H9 (cell line): ENCODE results near the gene ADCY5. TPM values are rescaled to one million over a fixed set of nuclear protein-coding genes. Genes with fewer than 3 reads are reported as not detected.

Experiments
- DNase-seq: peaks from one replicate; pipeline ENCODE4 v3.0.0-alpha.2; 2017
- H2AFZ ChIP-seq: one replicate; pipeline ENCODE4 v1.6.1; 2013; ENCODE audit warnings: mild to moderate bottlenecking, low read length, control low read depth, moderate library complexity
- H2AK5ac ChIP-seq: 2 replicates; pipeline ENCODE4 v1.6.1; 2013; ENCODE audit warnings: low read length, control low read depth, mixed read lengths; ENCODE audit not compliant: insufficient read length
- H2BK120ac ChIP-seq: one replicate; pipeline ENCODE4 v1.6.1; 2013; ENCODE audit warnings: low read depth, mild to moderate bottlenecking, low read length, control low read depth, inconsistent platforms; ENCODE audit not compliant: poor library complexity, severe bottlenecking
- H2BK12ac ChIP-seq: 2 replicates; pipeline ENCODE4 v1.6.1; 2013; ENCODE audit warnings: low read length, control low read depth, mixed read lengths, low read depth; ENCODE audit not compliant: insufficient read length
- H2BK15ac ChIP-seq: 2 replicates; pipeline ENCODE4 v1.6.1; 2013; ENCODE audit warnings: low read depth, low read length, control low read depth
- H2BK20ac ChIP-seq: one replicate; pipeline ENCODE4 v1.6.1; 2013; ENCODE audit warnings: low read depth, mild to moderate bottlenecking, low read length, control low read depth, inconsistent platforms; ENCODE audit not compliant: poor library complexity, severe bottlenecking
- H2BK5ac ChIP-seq: 2 replicates; pipeline ENCODE4 v1.6.1; 2013; ENCODE audit warnings: low read length, control low read depth, mixed read lengths; ENCODE audit not compliant: insufficient read length
- H3K14ac ChIP-seq: 2 replicates; pipeline ENCODE4 v1.6.1; 2013; ENCODE audit warnings: low read length, control low read depth; ENCODE audit not compliant: insufficient read depth
- H3K18ac ChIP-seq: 2 replicates; pipeline ENCODE4 v1.6.1; 2013; ENCODE audit warnings: low read depth, mild to moderate bottlenecking, mixed read lengths, low read length, control low read depth; ENCODE audit not compliant: insufficient read length
- H3K23ac ChIP-seq: 2 replicates; pipeline ENCODE4 v1.6.1; 2013; ENCODE audit warnings: low read length, control low read depth, mixed read lengths, low read depth; ENCODE audit not compliant: insufficient read length
- H3K23me2 ChIP-seq: 2 replicates; pipeline ENCODE4 v1.6.1; 2013; ENCODE audit warnings: low read depth, mild to moderate bottlenecking, mixed read lengths, low read length, control low read depth; ENCODE audit not compliant: insufficient read length, poor library complexity, severe bottlenecking
- H3K27ac ChIP-seq: 2 replicates; pipeline ENCODE4 v1.5.1; 2013; ENCODE audit warnings: low read length, control low read depth, mixed read lengths, low read depth; ENCODE audit not compliant: insufficient read length
- H3K27me3 ChIP-seq: 2 replicates; pipeline ENCODE4 v1.6.1; 2013; ENCODE audit warnings: low read length, control low read depth, inconsistent platforms; ENCODE audit not compliant: insufficient read depth
- H3K4ac ChIP-seq: 2 replicates; pipeline ENCODE4 v1.6.1; 2013; ENCODE audit warnings: low read depth, mild to moderate bottlenecking, control low read depth, inconsistent platforms, low read length, moderate library complexity
- H3K4me1 ChIP-seq: 2 replicates; pipeline ENCODE4 v1.6.1; 2013; ENCODE audit warnings: low read length, control low read depth, inconsistent platforms; ENCODE audit not compliant: insufficient read depth
- H3K4me2 ChIP-seq: 2 replicates; pipeline ENCODE4 v1.6.1; 2013; ENCODE audit warnings: low read length, control low read depth, mixed read lengths; ENCODE audit not compliant: insufficient read length, insufficient read depth
- H3K56ac ChIP-seq: 2 replicates; pipeline ENCODE4 v1.6.1; 2013; ENCODE audit warnings: low read depth, mild to moderate bottlenecking, mixed read lengths, low read length, control low read depth; ENCODE audit not compliant: insufficient read length
- H3K79me1 ChIP-seq: 2 replicates; pipeline ENCODE4 v1.6.1; 2013; ENCODE audit warnings: low read depth, mild to moderate bottlenecking, moderate library complexity, low read length, control low read depth, inconsistent platforms; ENCODE audit not compliant: insufficient read depth, poor library complexity, severe bottlenecking
- H3K79me2 ChIP-seq: 2 replicates; pipeline ENCODE4 v1.6.1; 2013; ENCODE audit warnings: low read length, control low read depth, inconsistent platforms; ENCODE audit not compliant: insufficient read depth
- H3K9ac ChIP-seq: 2 replicates; pipeline ENCODE4 v1.6.1; 2013; ENCODE audit warnings: low read length, control low read depth, mixed read lengths; ENCODE audit not compliant: insufficient read length; ENCODE audit errors: extremely low read depth
- H3K9me3 ChIP-seq: one replicate; pipeline ENCODE4 v1.6.1; 2013; ENCODE audit warnings: low read depth, low read length, inconsistent platforms; ENCODE audit not compliant: control insufficient read depth
- H3T11ph ChIP-seq: one replicate; pipeline ENCODE4 v1.6.1; 2013; ENCODE audit warnings: mild to moderate bottlenecking, low read length, control low read depth, inconsistent platforms
- H4K20me1 ChIP-seq: one replicate; pipeline ENCODE4 v1.6.1; 2013; ENCODE audit not compliant: control insufficient read depth, insufficient read length, insufficient read depth
- H4K5ac ChIP-seq: 2 replicates; pipeline ENCODE4 v1.6.1; 2013; ENCODE audit warnings: low read depth, mild to moderate bottlenecking, mixed read lengths, low read length, control low read depth; ENCODE audit not compliant: insufficient read length
- H4K8ac ChIP-seq: replicated peaks from 2 replicates; pipeline ENCODE4 v1.6.1; 2013; ENCODE audit warnings: low read length, control low read depth, mixed read lengths, low read depth; ENCODE audit not compliant: insufficient read length
- H4K91ac ChIP-seq: 2 replicates; pipeline ENCODE4 v1.6.1; 2013; ENCODE audit warnings: low read depth, mild to moderate bottlenecking, moderate library complexity, mixed read lengths, low read length, control low read depth; ENCODE audit not compliant: insufficient read length
- H3K27ac Mint-ChIP-seq, 3 experiments: 2 replicates in 2 of 3; 3 replicates in 1 of 3; pipeline ENCODE4 v1.8.0; 2020 to 2021; ENCODE audit warnings: mixed read lengths in 3 of 3, mild to moderate bottlenecking in 1 of 3, moderate library complexity in 1 of 3
- H3K27me3 Mint-ChIP-seq: 2 replicates; pipeline ENCODE4 v1.8.0; 2021; ENCODE audit warnings: low read depth, mild to moderate bottlenecking, moderate library complexity, mixed read lengths
- H3K36me3 Mint-ChIP-seq, 3 experiments: 2 replicates in 2 of 3; 3 replicates in 1 of 3; pipeline ENCODE4 v1.8.0; 2020 to 2021; ENCODE audit warnings: low read depth in 3 of 3, mixed read lengths in 3 of 3; ENCODE audit not compliant: insufficient read depth in 1 of 3
- H3K4me1 Mint-ChIP-seq, 2 experiments: 2 replicates each; pipeline ENCODE4 v1.8.0; 2020; ENCODE audit warnings: mixed read lengths in 2 of 2
- H3K4me3 Mint-ChIP-seq, 2 experiments: 2 replicates in 1 of 2; 3 replicates in 1 of 2; pipeline ENCODE4 v1.8.0; 2020 to 2021; ENCODE audit warnings: mild to moderate bottlenecking in 2 of 2, mixed read lengths in 2 of 2, moderate library complexity in 1 of 2
- H3K9me3 Mint-ChIP-seq, 2 experiments: 2 replicates in 1 of 2; 3 replicates in 1 of 2; pipeline ENCODE4 v1.8.0; 2020; ENCODE audit warnings: mild to moderate bottlenecking in 2 of 2, mixed read lengths in 2 of 2, moderate library complexity in 1 of 2
- CTCF ChIP-seq: fragments of 200-600 bp; sonication (generic); conservative IDR thresholded peaks from 3 replicates; pipeline ENCODE4 v1.8.0; 2021; ENCODE audit warnings: antibody characterized with exemption, mild to moderate bottlenecking
- WGBS: extraction: QIAGEN DNeasy Blood & Tissue Kit; methylation state at CpG from one replicate; pipeline ENCODE4 v1.1.7; 2013; ENCODE audit warnings: missing lambda C conversion rate, low lambda C conversion rate, mixed read lengths; ENCODE audit not compliant: insufficient read length; ENCODE audit errors: extremely low coverage; 5-methylcytosine and 5-hydroxymethylcytosine counted together
- total RNA-seq: library from RNA; stranded (reverse); gene quantifications from 2 replicates; pipeline ENCODE4 v1.2.1, GENCODE V29; 2021

ADCY5 gene
- total RNA-seq, 1 experiment from 2014 or later, result 5.0 TPM

- H3K14ac ChIP-seq, result no peak overlapping the region; the same call in 1 of the 2 replicates
- H3K9ac ChIP-seq, result no peak overlapping the region
- no peak overlapping the region for H4K5ac ChIP-seq
- H3K4ac ChIP-seq, result no peak overlapping the region
- H3K4me2 ChIP-seq, result no peak overlapping the region
- WGBS, result no CpG with 5 or more reads among the region's 7 CpGs
- H3K18ac ChIP-seq, result no peak overlapping the region
- no peaks in the 10 kb centered on the region for H3K27me3 ChIP-seq
- no peak overlapping the region for H2BK12ac ChIP-seq
- no peak overlapping the region for H2AK5ac ChIP-seq
- Mint-ChIP-seq H3K36me3 (peaks cover 20 to 37% (median 20%) of the 10 kb centered on the region in 3 experiments), H3K4me1 (peaks cover 0 to 5% of the 10 kb centered on the region in 2 experiments; a peak in 1 of 4 replicates), H3K9me3 (no peaks in the 10 kb centered on the region; a peak in 1 of 5 replicates), H3K27me3 (no peaks in the 10 kb centered on the region), H3K4me3 (no peak overlapping the region), H3K27ac (no peak overlapping the region)
- peak; percentile 23; the same call in 1 of the 3 replicates for TF ChIP-seq CTCF
- no peaks in the 10 kb centered on the region for H3K4me1 ChIP-seq
- H4K8ac ChIP-seq, result no peak overlapping the region
- H2BK15ac ChIP-seq, result no peak overlapping the region
- peaks cover 2% of the 10 kb centered on the region for H4K20me1 ChIP-seq
- no peak for DNase-seq
- H2BK120ac ChIP-seq, result no peak overlapping the region
- no peak overlapping the region for H2BK5ac ChIP-seq
- no peak overlapping the region for H2AFZ ChIP-seq
- no peak overlapping the region for H3K23ac ChIP-seq
- no peaks in the 10 kb centered on the region for H3K79me2 ChIP-seq
- H3K23me2 ChIP-seq, result no peaks in the 10 kb centered on the region
- no peak overlapping the region for H3T11ph ChIP-seq
- H2BK20ac ChIP-seq, result no peak overlapping the region
- no peak overlapping the region for H4K91ac ChIP-seq
- H3K9me3 ChIP-seq, result no peaks in the 10 kb centered on the region
- H3K79me1 ChIP-seq, result no peaks in the 10 kb centered on the region
- H3K56ac ChIP-seq, result no peak overlapping the region
- no peak overlapping the region for H3K27ac ChIP-seq
Observed at GRCh38 chr3:123295171-123295900, 153.6 kb downstream of the ADCY5 start.
